CD4-positive, alpha-beta T cell treated with Interleukin-21 for 1 hour (primary cell): ENCODE results near the gene CDKN2C.

Source experiments
- DNase-seq: peaks from one replicate; pipeline ENCODE4 v3.0.0-alpha.2; 2020

The CDKN2C gene

DNA sequence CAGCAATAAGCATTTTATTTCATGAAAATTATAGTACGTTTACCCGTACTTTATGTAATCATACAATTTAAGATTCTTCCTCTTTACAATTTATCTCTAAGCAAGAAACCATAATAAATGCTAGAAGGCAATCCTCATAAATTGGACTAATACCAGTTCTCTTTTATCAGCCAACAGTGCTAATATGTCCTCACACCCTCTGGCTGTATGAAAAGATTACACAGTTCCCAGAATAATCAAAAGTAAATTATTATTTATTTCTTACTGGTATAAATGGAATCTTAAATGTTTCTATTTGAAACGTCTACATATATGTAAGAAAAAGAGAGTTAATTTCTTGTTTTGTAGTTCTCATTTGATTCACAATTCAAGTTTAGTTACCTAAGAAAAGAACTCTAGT, 3.1 kb upstream of the CDKN2C start:
- no peak for DNase-seq

DNA sequence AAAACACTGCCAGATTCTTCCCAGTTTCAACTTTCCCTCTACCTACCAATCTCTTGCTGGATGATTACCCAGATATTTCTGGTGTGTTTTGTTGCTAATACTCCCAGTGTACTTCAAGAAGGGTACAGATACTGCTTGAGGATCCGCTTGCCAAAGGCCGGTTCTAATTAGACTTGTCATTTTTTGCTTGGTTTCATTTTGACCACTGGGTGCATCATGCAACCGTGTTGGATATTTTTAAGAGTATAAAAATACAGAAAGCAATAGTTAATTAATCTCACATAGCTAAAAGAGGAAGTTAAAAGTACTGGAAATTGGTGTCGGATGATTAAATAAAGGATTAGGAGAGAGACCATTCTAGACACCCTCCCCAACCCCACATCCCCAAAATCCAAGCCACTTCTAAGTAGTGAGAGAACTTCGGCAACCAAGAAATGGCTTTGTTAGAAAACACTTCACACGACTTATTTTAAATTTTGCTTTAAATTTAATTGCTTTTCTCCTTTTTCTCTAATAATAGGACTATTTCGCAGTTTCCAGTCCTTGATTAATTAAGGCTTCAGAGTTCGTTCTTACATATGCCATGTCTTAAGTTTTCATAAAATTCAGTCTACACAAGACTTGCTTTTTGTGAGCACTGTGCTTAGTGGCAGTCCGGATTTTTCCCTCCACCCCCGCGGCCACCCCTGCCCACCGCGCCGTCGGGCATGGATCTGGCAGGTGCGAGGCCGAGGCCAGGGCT, 2.5 kb upstream of the CDKN2C start:
- no peak for DNase-seq

DNA sequence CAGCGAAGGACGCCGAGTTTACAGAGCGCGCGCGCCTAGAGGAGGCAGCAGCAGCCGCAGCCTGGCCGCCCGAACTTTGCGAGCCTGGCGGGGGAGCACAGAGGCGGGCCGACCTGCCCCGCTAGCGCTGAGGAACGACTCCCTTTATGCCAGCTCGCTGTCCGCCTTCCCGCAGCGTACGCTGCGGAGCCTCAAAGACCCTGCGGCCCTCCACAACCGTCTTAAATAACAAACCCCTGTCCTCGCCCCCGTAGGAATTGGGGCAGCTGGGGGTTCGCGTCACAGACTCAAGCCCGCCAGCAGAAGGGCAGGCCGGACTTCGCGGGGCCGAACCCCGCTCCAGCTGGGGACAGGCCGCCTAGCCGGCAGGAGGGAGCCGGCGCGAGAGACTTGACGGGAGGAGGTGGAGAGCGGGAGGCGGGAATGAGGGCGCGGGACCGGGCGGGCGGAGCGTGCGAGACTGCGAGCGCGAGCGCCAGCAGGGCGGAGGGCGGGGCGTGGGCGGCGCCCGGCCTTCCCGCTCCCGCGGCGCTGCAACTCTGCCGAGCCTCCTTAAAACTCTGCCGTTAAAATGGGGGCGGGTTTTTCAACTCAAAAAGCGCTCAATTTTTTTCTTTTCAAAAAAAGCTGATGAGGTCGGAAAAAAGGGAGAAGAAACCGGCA, 1.8 kb upstream of the CDKN2C start:
- DNase-seq, result peak; percentile 87

DNA sequence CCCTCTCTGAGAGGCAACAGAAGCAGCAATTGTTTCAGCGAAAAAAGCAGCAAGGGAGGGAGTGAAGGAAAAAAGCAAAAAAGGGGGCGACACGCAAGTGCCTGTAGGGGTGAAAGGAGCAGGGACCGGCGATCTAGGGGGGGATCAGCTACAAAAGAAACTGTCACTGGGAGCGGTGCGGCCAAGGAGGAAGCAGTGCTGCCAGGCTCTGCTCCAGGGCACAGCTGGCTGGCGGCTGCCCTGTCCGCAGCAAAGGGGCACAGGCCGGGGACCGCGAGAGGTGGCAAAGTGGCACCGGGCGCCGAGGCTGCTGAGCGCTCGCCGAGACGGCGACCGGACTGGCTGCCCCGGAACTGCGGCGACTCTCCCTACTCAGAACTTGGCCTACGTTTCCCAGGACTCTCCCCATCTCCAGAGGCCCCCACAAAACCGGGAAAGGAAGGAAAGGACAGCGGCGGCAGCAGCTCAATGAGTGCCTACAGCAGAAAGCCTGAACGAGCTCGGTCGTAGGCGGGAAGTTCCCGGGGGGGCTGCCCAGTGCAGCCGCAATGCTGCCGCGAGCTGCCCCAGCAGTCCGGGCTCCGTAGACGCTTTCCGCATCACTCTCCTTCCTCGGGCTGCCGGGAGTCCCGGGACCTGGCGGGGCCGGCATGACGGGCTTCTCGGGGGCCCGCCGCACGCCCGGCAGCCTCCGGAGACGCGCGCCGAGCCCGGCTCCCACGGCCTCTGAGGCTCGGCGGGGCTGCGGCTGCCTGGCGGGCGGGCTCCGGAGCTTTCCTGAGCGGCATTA, 1.0 kb upstream of the CDKN2C start:
- DNase-seq, result peak; percentile 54

DNA sequence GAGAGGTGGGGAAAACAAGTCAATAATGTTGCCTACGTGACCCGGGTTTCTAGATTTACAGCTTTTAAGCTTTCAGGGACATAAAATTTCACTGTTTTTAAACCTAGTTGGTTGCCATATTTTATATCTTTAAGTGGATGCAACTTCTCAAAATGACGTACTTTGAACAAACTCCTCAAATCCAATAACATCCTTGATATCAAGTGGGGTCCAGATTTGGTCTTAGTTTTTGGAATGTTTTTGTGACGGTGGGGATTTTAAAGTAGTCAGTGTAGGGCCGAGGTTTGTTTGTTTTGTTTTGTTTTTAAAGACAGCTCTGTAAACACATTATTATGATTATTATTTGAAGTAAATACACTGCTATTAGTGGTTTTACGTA, 453 bp downstream of the CDKN2C start:
- DNase-seq, result no peak

DNA sequence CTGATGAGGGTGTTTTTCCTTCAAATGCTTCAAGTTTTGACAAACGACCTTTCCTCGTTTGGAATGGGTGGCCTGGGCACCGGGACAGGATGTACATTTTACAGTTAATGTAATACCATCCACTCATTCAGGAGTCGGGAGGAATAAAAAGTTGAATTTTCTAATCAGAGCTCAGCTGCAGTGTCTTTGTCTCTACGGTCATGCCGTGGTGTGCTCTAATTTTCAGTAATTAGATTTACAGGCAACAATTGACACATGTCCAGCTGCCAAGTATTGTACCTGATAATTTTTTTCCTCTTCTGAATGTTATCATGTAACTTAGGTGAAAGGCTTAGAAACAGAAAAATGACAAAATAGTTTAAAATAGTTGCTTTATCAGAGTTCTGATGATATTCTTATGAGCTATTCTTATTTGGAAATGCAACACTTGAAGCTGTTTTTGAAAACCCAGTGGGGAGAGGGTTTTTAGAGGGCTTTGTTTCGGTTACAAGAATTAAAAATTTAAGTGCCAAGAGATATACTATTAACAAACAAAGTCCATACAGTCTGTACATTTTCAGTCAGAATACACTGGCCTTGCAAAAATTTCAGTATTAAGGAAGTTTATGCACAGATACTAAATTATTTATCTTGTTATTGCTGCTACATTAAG, 1.0 kb downstream of the CDKN2C start:
- no peak for DNase-seq

DNA sequence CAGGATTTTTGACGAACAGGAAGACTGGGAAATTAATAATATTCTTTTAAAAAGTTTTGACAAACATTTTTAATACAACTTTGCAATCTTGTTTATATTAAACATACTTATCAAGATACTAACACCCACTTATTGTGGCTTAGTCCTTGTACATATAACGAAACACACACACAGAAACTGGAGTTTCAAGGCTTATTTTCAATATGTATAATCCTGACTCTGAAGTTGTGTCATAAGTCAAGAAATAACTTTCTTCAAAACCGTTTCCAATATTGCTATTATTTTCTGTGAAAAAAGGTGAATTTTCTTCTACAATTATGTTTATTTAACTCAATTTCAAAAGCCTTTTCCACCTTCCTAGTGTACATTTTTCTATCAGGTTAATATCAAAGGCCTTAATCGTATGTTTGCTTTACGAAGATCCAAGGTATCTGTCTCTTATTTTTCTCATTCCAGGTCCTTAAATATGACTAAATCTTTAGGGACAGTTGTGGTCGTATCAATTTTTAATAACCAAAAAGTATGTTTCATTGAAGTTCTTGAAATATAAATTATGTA, 1.8 kb downstream of the CDKN2C start:
- no peak for DNase-seq

DNA sequence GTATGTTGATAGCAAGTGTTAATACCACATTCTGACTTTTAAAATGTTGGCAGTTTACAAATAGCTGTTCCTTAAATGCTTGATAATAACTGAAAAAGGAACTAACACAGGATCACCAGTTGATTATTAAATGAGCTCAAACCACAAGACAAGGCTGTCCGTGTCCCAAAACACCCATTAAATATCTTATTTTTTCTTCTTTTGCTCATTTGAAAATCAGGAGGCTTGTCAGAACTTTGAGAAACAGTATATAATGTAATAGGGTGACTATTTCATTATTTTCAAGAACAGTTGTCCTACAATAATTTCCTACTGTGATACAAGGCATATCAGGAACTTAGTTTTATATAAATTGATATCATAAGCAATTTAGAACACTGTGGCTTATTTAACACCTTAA, 2.7 kb downstream of the CDKN2C start:
- DNase-seq, result no peak

DNA sequence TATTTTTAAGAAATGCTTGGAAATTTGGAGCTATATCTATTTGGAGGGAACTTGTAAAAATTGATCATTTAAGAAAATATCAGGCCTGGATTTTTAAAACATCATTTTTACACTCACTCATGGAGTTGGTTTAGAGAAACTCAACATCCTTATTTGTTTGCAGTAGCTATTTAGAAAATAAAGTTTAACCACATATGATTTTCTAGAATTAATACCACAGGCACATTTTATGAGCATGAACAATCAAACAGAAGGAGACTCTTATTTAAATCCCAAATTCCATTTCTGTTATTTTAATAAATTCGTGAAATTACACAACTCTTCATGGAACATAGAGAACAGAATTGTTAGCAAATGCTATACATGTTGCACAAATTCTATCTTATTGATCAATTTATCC, 3.2 kb downstream of the CDKN2C start:
- DNase-seq, result no peak

DNA sequence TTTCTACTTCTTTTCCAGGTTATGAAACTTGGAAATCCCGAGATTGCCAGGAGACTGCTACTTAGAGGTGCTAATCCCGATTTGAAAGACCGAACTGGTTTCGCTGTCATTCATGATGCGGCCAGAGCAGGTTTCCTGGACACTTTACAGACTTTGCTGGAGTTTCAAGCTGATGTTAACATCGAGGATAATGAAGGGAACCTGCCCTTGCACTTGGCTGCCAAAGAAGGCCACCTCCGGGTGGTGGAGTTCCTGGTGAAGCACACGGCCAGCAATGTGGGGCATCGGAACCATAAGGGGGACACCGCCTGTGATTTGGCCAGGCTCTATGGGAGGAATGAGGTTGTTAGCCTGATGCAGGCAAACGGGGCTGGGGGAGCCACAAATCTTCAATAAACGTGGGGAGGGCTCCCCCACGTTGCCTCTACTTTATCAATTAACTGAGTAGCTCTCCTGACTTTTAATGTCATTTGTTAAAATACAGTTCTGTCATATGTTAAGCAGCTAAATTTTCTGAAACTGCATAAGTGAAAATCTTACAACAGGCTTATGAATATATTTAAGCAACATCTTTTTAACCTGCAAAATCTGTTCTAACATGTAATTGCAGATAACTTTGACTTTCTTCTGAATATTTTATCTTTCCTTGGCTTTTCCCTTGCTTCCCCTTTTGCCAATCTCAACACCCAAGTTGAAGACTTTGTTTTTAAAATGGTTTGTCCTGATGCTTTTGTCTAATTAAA, 4.0 kb downstream of the CDKN2C start:
- no peak for DNase-seq

DNA sequence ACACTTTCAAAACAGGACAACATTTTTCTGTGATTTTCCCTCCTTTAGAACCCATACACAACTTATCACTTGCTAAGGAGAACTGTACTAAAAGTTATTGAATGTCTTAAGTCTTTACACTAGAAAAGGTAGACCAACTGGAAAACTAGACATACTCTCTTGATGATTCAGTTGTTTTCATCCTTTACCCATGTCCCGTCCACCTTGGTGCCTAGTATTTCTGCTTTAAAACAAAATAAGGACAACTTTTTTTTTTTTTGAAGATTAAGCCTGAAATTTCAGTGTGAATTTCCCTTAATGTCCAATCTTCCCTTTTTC, 4.5 kb downstream of the CDKN2C start:
- DNase-seq, result no peak

DNA sequence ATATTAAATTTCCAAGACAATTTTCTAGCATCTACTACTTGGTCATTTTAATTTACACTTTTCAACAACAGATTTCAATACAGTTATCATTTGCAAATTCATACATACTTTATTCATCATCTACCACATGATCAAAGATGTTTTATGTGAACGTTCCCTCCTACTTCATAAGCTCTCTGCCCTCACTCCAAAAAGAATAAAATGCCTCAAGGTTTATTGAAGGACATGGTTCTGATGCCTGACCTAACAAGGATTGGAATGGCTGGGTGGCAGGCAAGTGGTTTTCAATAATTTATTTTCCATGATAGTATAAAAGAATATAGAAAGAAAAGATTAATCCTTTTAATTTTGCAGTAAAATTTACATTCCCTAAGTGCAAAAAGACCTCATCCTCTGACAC, 5.4 kb downstream of the CDKN2C start:
- no peak for DNase-seq

DNA sequence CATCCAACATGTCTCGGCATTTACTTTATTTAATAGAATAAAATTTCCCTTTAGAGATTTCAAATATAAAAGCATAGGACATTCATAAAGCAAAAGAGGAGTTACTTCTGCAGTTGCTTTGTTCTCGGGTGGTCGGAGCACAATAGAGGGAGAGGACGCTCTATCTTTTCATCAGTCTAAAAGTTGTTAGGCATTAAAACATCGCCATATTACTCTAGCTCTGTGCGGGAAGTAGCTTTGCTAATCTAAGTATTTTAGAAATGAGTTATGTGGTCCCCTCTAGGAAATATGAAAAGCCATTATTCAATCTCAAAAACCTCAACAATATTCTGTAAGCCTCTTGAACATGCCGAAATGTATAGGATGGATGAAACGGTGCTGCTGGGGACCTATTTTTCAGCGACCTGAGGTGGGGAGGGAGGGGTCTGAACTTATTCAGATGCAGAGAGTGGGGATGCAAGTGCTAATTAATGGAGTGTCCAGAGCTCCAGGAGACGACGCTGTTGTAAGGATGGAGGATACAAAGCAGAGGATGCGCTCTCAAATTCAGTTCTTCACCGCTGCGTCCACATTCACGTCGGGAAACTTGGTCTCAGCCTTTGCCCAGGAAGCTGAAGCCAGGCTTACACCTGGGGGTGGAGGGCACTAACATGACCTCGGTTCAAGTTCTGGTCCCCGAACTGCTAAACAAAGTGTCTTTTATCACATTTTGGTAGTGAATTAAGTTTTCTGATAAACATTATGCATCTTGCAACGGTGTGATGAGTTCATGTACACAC, 6.3 kb downstream of the CDKN2C start:
- no peak for DNase-seq

DNA sequence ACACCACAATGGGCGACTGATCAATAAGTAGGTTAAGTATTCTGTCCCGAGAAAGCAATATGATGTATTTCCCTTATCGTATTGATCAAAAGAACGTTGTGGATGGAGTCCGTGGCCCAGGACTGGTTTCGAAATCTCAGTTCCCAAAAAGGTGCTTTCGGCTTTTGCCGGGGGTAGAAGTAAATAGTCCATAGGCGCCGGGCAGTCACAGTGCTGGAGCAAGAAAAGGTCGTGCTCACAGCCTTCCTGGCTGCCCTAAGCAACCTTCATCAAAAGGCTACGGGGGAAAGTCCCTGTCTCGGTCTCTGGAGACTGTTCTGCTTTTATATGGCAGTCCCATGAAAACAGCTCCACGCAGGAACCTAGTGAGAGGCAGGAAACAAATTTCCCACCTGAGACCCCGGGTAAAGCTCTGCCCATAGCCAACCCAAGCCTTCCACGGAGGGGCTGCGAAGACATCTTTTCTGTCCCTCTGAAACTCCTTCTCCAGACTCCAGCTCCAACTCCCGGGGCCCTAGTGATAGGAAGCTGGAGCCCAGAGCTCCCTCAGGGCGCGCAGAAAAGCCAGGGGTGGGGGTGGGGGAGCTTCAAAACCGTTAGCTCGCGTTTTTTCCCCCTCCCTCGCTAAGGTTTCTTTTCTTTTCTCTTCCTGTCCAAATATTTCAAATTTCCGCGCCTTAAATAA, 7.0 kb downstream of the CDKN2C start:
- DNase-seq, result peak; percentile 50

DNA sequence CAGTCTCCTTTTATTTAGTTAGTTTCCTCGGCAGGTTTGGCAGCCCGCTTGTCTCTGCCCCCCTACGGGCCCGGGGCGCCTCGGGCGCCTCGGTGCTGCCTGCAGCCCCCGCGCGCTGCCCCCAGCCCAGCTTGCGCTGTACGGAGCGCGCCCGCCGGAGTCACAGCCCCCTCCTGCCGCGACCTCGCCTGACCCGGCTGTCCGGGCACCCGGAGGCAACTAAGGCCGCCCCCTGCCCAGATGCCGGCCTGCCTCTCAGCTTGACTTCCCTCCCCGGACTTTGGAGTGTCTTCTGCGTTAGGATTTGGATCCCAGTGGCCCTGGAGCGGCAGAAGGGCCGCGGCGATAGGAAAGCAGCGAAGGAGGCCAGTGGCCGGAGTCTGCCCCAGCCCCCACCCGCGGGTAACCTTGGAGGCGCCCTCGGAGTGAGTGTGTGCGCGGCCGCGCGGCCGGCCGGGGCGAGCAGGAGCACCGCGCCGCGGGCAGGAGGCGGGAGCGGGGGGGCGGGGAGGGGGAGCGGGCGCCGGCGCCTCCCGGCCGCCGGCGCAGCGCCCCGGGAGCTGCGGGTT, 7.6 kb downstream of the CDKN2C start:
- DNase-seq, result peak; percentile 33

DNA sequence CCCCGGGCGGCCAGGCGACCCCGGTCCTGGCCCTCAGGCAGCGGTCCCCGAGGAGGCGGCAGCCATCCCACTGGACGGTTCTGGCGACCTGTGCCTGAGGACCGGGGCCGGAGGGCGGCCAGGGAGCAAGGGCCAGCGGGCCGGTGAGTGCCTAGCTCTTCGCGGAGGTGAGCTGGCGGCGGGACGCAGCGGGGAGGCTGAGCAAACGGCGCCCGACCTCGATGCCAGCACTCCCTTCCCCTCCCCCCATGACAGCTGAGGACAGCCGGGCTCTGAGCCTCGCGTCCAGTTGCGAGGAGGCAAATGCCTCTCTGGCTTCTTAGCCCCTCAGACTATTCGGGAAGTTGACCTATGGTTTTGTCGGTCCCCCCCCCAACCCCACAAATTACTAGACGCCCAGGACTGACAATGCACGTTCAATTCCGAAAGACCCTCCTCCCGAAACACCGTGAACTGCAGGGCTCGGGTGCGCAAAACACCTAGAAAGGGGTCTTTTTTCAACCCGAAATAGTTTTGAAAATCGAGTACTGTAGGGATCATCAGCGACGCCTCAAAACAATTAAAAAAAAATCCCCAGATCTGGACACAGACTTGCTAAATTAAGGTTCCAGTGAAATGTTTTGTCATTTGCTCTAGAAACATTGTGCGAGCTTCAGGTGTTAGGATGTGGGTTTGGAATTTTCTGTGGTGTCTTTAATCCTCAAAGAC, 8.3 kb downstream of the CDKN2C start:
- peak; percentile 28 for DNase-seq

DNA sequence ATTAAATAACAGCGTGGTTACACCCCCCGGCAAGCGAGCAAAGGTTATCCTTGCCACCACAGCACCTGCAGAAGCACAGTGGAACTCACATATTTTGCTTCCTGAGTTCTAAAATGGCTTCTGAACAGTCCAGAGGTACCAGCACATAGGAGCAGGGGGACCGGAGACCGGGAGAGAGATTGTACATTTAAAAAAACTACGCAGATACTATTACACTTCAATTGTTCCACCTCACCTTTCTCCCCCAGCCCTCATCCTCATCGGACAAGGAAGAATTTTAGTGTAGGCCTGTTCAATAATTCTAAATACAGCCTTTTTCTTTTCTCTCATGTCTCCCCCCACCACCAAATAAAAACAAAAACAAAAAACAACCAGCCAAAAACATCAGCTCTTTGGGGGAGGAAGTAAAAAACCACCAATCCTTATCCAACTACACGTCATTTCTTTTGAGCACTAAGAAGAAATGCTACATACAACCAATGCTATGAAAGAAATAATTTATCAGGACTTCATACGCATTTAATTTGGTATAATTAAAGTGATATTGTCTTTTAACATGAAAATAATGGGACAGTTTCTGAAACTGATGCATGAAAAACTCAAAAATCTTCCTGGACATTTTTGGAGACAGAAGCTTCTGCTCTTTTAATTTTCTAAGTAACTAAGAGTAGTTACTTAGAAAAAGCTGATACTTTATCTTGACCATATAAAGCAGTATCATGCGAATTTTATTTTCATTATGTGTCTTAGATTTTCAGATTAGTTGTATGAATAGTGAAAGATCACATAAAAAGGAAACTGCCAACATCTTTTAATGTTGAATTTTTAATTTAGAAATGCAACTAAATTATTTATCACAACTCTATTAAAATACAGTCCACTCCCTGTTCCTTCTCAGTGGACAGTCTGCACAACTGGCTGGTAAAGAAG, 9.1 kb downstream of the CDKN2C start:
- no peak for DNase-seq

DNA sequence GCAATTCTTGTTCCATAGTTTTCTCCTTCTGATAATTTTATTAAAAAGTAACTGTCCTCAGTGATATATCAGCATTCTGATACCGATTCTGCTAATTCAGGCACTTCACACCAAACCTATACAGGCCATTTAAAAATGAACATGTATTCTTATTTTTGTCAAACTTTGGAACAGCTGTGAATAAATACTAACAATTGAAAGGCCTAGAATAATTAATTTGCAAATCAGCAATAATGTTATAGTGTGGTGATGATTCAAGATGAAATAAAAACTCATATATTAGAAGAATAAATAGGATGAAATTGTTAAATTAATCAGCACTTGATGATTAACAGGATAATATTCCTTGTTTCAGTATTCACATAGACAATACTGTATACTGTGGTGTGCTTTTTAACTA, 9.9 kb downstream of the CDKN2C start:
- DNase-seq, result no peak

DNA sequence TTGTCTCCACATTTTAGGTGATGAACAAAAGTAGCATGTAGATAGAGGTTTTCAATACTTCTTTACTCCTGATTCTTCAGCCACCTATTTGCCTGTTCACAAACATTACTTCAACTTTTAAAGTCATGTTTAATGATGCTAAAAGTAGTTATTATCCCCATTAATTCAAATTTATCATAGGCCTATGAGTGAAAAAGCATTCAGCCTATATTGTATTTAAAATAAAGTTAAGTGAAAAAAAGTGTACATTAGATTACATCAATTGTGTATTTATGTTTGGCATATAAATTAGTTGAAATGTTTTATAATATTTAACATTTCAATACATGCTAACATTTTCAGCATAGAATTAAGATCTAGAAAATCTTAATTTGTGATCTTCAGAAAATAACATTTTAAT, 10.5 kb downstream of the CDKN2C start:
- DNase-seq, result no peak
